ENCODE data around the gene LYL1.
"Not testable (repeated sequence)": the region's sequence is repeated elsewhere in the genome, so short reads cannot be mapped to it uniquely, and the experiment has no call there.

Gene LYL1

DNA sequence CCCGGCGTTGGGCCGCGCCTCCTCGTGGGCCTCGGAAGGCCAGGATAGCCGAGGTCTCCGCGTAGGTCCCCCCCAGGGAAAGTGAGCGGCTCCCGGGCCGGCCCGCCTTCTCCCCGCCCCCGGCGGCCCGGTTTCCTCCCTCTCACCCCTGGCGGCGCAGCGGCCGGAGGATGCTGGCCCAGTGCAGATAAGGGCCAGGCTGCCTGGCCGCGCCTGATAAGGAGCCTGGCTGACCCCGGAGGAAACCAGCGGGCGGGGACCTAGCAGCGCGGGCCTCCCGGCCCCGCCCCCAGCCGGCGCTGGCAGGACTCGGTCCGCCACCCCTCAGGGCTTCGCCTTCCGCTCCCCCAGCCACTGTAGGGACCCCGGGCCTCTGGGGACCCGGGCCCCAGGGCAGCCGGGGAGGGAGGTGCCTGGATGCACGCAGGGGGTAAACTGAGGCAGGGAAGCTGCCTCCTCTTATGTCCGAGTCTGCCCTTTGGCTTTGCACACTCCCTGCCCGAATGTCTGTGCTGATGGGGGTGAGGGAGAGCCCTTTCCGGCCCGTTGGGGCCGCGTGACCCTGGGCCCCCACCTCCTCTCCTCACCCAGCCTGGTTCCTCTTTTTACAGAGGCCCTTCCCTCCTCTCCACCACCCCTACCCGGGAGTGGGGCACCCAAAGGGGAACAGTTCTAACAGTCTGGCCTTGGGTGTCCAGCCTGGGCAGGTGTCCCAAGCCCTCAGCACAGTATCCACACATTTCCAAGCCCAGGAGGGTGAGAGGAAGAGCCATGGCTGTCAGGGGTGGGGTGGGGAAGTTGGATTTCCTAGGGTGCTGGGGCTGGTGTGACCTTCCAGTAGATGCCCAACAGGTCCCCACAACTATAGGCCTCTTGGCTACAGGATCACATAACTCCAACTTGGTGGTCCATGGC lies at the start of gene LYL1:
Gene LYL1 (minus strand): TSS at position 193 of the 915 bp plus-strand sequence. CDS start 1,687 bp downstream, outside the sequence.
- H3K9ac ChIP-seq (ENCODE audit: low read length) = no peak within 1 kb of the TSS
- H3K4me1 ChIP-seq (ENCODE audit: control insufficient read depth, low read depth, low read length) = peaks cover 4% of the 10 kb centered on the region
- no peaks in the 10 kb centered on the region for H3K9me3 ChIP-seq (ENCODE audit: control insufficient read depth, low read depth, low read length)
- peaks cover 5% of the 10 kb centered on the region for H3K36me3 ChIP-seq (ENCODE audit: control insufficient read depth, low read depth, low read length)
- H3K4me3 ChIP-seq (ENCODE audit: low read length) = peak within 1 kb of the TSS; percentile 33
- peaks cover 54% of the 10 kb centered on the region for H3K27me3 ChIP-seq (ENCODE audit: control insufficient read depth, insufficient read depth, low read length)
- H3K27ac ChIP-seq (ENCODE audit: low read length) = no peak within 1 kb of the TSS

DNA sequence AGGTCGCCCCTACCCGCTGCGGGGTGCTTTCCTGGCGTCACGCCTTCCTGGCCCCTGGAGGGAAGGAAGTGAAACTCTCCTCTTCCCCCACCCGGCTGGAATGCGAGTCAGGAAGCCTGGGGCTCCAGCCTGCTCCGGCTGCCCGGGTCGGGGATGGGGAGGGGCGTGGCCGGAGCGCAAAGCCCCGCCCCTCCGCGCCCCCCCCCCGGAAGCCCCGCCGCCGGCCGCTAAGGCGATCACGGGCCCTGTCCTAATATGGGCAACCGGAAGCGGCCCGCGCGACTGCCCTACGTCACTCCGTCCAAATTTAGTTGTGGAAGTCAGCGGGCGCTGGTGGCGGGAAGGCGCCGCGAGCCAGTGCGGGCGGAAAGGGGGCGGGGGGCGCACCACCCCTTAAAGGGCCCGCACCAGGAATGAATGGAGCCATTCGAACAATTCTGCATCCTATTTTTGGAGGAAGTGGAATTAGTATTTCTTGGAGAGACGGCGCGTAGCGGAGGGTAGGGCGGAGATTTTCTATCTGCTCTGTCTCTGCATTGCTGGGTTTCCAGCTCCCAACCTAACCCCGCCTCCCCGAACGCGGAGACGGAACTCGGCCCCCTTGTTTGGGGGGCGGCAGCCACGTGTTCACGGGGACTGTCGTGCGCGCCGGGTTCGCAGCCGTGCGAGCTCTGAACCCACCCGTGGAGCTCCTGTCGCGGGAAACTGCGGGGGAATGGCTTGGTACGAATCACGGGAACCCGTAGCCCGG lies 49.1 kb upstream of the LYL1 start:
- Histone ChIP-seq H3K27ac (ENCODE audit: low read length) (peak overlapping the region; percentile 98), H3K27me3 (ENCODE audit: control insufficient read depth, insufficient read depth, low read length) (no peaks in the 10 kb centered on the region), H3K9ac (ENCODE audit: low read length) (peak overlapping the region; percentile 99), H3K9me3 (ENCODE audit: control insufficient read depth, low read depth, low read length) (no peaks in the 10 kb centered on the region), H3K36me3 (ENCODE audit: control insufficient read depth, low read depth, low read length) (no peaks in the 10 kb centered on the region), H3K4me3 (ENCODE audit: low read length) (peak overlapping the region; percentile 94), H3K4me1 (ENCODE audit: control insufficient read depth, low read depth, low read length) (peaks cover 5% of the 10 kb centered on the region)

GRCh38 chr19:13150931-13151604 lies 48.4 kb upstream of the LYL1 start:
- Histone ChIP-seq H3K4me3 (ENCODE audit: low read length) (peak overlapping the region; percentile 83), H3K4me1 (ENCODE audit: control insufficient read depth, low read depth, low read length) (peaks cover 1% of the 10 kb centered on the region), H3K27me3 (ENCODE audit: control insufficient read depth, insufficient read depth, low read length) (no peaks in the 10 kb centered on the region), H3K9me3 (ENCODE audit: control insufficient read depth, low read depth, low read length) (no peaks in the 10 kb centered on the region), H3K9ac (ENCODE audit: low read length) (peak overlapping the region; percentile 81), H3K27ac (ENCODE audit: low read length) (peak overlapping the region; percentile 28), H3K36me3 (ENCODE audit: control insufficient read depth, low read depth, low read length) (no peaks in the 10 kb centered on the region)

DNA sequence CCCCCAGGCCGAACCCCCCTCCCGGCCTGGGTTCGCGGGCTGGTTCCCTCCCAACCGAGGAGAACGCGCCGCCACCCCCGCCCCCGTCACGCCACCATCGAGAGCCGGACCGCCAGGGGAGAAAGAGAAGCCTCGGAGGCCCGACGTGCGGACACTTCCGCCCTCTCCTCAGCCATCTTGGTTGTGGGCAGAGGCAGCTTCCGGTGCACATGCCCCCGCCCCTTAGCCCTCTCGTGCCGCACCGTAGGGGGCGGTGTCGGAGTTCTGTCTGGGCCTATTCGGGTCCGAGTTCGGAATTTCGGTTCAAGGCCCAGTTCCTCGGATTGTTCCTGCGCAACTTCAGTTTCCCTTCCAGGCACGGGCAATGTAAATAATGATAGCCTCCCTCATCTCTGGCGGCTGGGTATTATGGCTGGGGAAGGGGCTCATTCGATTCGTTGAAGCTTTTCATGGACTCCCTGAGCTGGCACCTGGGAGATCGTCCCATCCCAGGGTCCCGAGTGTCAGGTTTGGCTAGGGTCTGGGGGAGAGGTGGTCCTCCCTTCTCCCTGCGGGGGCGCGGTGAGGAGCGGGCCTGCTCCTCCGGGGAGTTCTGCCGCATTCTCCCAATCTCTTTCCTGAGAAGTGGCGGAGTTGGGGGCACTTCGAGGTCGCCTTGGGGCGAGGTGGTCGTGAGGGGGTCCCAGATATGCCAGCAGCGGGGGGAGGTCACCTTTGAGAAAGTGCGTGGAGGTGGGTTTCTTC lies 47.7 kb upstream of the LYL1 start, which contains the start of the genes IER2 and STX10:
Gene IER2 (plus strand): TSS at position 225 of the 744 bp plus-strand sequence. CDS start 2,776 bp downstream, outside the sequence.
Gene STX10 (minus strand): TSS at position 189 of the 744 bp plus-strand sequence. CDS start 202 bp downstream, outside the sequence.
- Histone ChIP-seq H3K4me3 (ENCODE audit: low read length) (peak within 1 kb of the TSS; percentile 83), H3K27me3 (ENCODE audit: control insufficient read depth, insufficient read depth, low read length) (no peaks in the 10 kb centered on the region), H3K36me3 (ENCODE audit: control insufficient read depth, low read depth, low read length) (no peaks in the 10 kb centered on the region), H3K27ac (ENCODE audit: low read length) (peak within 1 kb of the TSS; percentile 28), H3K9me3 (ENCODE audit: control insufficient read depth, low read depth, low read length) (no peaks in the 10 kb centered on the region), H3K4me1 (ENCODE audit: control insufficient read depth, low read depth, low read length) (no peaks in the 10 kb centered on the region), H3K9ac (ENCODE audit: low read length) (peak within 1 kb of the TSS; percentile 81)

DNA sequence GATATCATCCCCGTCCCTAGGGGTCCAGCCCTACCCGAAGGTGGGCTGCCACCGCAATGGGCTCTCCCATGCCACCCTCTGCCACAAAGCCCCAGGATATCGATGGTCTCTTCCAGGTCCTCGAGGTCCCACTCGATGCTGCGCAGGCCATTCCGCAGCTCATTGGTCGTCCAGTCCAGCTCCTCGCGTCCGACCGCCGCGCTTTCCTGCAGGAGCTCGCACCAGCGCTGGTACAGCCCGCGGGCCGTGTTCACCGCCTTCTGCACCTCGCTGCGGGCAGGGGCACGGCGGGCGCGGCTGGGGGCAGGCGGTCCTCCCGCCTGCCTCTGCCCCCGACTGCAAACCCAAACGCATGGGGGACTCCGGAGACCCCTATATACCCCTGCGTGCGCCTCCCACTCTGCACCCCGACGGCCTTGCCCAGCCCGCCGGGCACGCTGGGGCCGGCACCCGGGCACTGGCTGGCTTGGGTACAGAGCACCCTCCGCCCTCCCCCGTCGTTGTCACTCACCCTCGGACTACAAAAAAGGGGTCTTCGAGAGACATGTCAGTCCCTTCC lies 47.0 kb upstream of the LYL1 start:
- H3K27ac ChIP-seq (ENCODE audit: low read length) = no peak overlapping the region

DNA sequence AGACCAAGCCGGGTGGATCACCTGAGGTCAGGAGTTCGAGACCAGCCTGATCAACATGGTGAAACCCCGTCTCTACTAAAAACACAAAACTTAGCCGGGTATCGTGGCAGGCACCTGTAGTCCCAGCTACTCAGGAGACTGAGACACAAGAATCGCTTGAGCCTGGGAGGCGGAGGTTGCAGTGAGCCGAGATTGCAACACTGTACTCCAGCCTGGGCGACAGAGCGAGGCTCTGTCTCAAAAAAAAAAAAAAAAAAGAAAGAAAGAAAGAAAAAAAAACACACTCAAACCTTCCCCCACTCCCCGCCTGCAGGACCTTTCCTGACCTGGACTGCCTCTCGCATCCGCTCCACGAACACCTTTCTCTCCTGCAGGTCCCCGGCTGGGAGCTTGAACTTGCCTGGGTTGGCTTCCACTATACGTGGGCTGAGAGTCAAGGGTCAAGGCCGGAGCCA lies 46.5 kb upstream of the LYL1 start:
- not testable (repeated sequence) for H3K4me1 ChIP-seq (ENCODE audit: control insufficient read depth, low read depth, low read length); H3K9me3 ChIP-seq (ENCODE audit: control insufficient read depth, low read depth, low read length); H3K27ac ChIP-seq (ENCODE audit: low read length); H3K36me3 ChIP-seq (ENCODE audit: control insufficient read depth, low read depth, low read length); H3K27me3 ChIP-seq (ENCODE audit: control insufficient read depth, insufficient read depth, low read length)
- Histone ChIP-seq H3K4me3 (ENCODE audit: low read length) (peak overlapping the region; percentile 83), H3K9ac (ENCODE audit: low read length) (peak overlapping the region; percentile 81)

More for the DNA sequence above, 47.0 kb upstream of the LYL1 start:
- Histone ChIP-seq H3K9ac (ENCODE audit: low read length) (peak overlapping the region; percentile 81), H3K36me3 (ENCODE audit: control insufficient read depth, low read depth, low read length) (no peaks in the 10 kb centered on the region), H3K27me3 (ENCODE audit: control insufficient read depth, insufficient read depth, low read length) (no peaks in the 10 kb centered on the region), H3K9me3 (ENCODE audit: control insufficient read depth, low read depth, low read length) (no peaks in the 10 kb centered on the region), H3K4me3 (ENCODE audit: low read length) (peak overlapping the region; percentile 83), H3K4me1 (ENCODE audit: control insufficient read depth, low read depth, low read length) (no peaks in the 10 kb centered on the region)

DNA sequence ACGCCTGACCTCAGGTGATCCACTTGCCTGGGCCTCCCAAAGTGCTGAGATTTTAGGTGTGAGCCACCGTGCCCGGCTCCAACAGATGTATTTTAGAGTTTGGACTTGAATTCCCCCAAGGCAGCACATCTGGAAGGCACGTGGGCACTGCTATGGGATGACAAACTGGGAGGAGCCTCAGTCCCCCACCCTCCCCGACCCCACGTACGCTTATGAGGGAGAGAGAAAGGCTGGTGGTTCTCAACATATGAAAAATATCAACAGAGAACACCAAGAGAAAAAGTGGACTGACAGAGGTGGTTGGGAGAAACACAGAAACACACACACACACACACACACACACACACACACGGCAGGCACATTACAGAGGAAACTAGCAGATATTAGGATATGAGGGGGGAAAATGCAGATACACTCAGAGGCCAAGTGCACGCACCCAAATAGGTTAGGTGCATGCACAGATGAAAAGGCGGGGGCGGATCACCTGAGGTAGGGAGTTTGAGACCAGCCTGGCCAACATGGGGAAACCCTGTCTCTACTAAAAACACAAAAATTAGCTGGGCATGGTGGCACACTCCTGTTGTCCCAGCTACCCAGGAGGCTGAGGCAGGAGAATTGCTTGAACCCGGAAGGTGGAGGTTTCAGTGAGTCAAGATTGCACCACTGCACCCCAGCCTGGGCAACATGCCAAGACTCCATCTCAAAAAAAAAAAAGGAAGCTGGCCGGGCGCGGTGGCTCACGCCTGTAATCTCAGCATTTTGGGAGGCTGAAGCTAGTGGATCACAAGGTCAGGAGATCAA lies 44.3 kb upstream of the LYL1 start:
- H3K4me3 ChIP-seq (ENCODE audit: low read length) = no peak overlapping the region

GRCh38 chr19:13139633-13140311 lies 37.1 kb upstream of the LYL1 start:
- Histone ChIP-seq H3K9me3 (ENCODE audit: control insufficient read depth, low read depth, low read length) (no peaks in the 10 kb centered on the region), H3K4me1 (ENCODE audit: control insufficient read depth, low read depth, low read length) (no peaks in the 10 kb centered on the region), H3K4me3 (ENCODE audit: low read length) (no peak overlapping the region), H3K27ac (ENCODE audit: low read length) (no peak overlapping the region), H3K36me3 (ENCODE audit: control insufficient read depth, low read depth, low read length) (peaks cover 43% of the 10 kb centered on the region), H3K9ac (ENCODE audit: low read length) (no peak overlapping the region), H3K27me3 (ENCODE audit: control insufficient read depth, insufficient read depth, low read length) (no peaks in the 10 kb centered on the region)

More for the DNA sequence above, 44.3 kb upstream of the LYL1 start:
- H3K27me3 ChIP-seq (ENCODE audit: control insufficient read depth, insufficient read depth, low read length) = no peaks in the 10 kb centered on the region
- no peak overlapping the region for H3K9ac ChIP-seq (ENCODE audit: low read length)
- H3K36me3 ChIP-seq (ENCODE audit: control insufficient read depth, low read depth, low read length) = peaks cover 3% of the 10 kb centered on the region
- H3K4me1 ChIP-seq (ENCODE audit: control insufficient read depth, low read depth, low read length) = no peaks in the 10 kb centered on the region
- H3K27ac ChIP-seq (ENCODE audit: low read length) = no peak overlapping the region
- H3K9me3 ChIP-seq (ENCODE audit: control insufficient read depth, low read depth, low read length) = no peaks in the 10 kb centered on the region

DNA sequence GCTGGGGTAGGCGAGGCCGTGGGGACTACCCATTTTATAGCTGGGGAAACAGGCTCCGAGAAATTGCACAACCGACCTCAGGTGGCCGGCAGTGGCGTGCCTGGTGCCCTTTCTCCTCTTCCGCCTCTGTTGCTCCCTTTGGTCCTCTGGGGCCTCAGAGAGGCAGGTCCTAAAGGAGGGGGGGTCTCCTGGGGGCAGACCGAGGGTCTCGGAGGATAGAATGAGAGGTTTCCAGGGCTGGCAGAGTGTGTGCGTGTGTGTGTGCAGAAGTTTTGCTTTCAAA lies 36.2 kb upstream of the LYL1 start:
- Histone ChIP-seq H3K27ac (ENCODE audit: low read length) (no peak overlapping the region), H3K4me3 (ENCODE audit: low read length) (no peak overlapping the region), H3K9ac (ENCODE audit: low read length) (no peak overlapping the region)

More for the DNA sequence above, 36.2 kb upstream of the LYL1 start:
- H3K27me3 ChIP-seq (ENCODE audit: control insufficient read depth, insufficient read depth, low read length) = no peaks in the 10 kb centered on the region
- H3K9me3 ChIP-seq (ENCODE audit: control insufficient read depth, low read depth, low read length) = no peaks in the 10 kb centered on the region
- H3K4me1 ChIP-seq (ENCODE audit: control insufficient read depth, low read depth, low read length) = no peaks in the 10 kb centered on the region
- H3K36me3 ChIP-seq (ENCODE audit: control insufficient read depth, low read depth, low read length) = peaks cover 41% of the 10 kb centered on the region

All from iPS-18a (cell line).